Glutamatergic neuron (in vitro differentiated cells): ENCODE results near the gene OGFOD2. TPM values are rescaled to one million over a fixed set of nuclear protein-coding genes. Genes with fewer than 3 reads are reported as not detected.

Source experiments
- DNase-seq: peaks from one replicate; pipeline ENCODE4 v3.0.0; 2022
- H3K27ac Mint-ChIP-seq: one replicate; pipeline ENCODE4 v1.8.0; 2020; ENCODE audit warnings: mild to moderate bottlenecking, mixed read lengths, inconsistent platforms; ENCODE audit not compliant: unreplicated experiment
- H3K27me3 Mint-ChIP-seq: one replicate; pipeline ENCODE4 v1.8.0; 2020; ENCODE audit warnings: mild to moderate bottlenecking, moderate library complexity, mixed read lengths, inconsistent platforms; ENCODE audit not compliant: unreplicated experiment
- H3K36me3 Mint-ChIP-seq: one replicate; pipeline ENCODE4 v1.8.0; 2020; ENCODE audit warnings: mild to moderate bottlenecking, mixed read lengths, inconsistent platforms; ENCODE audit not compliant: unreplicated experiment
- H3K4me1 Mint-ChIP-seq: one replicate; pipeline ENCODE4 v1.8.0; 2020; ENCODE audit warnings: mild to moderate bottlenecking, low read depth, mixed read lengths, inconsistent platforms; ENCODE audit not compliant: unreplicated experiment
- H3K4me3 Mint-ChIP-seq: one replicate; pipeline ENCODE4 v1.8.0; 2020; ENCODE audit warnings: mild to moderate bottlenecking, mixed read lengths, inconsistent platforms; ENCODE audit not compliant: unreplicated experiment
- H3K9me3 Mint-ChIP-seq: one replicate; pipeline ENCODE4 v1.8.0; 2020; ENCODE audit warnings: mild to moderate bottlenecking, moderate library complexity, mixed read lengths, inconsistent platforms; ENCODE audit not compliant: unreplicated experiment
- total RNA-seq: library from RNA; stranded (reverse); fragmentation: NEBNext Ultra II Directional; extraction: Animal tissue kit (Norgen Biotek cat#: 25700); gene quantifications from one replicate; pipeline ENCODE4 v1.2.1, GENCODE V29; 2021; ENCODE audit not compliant: unreplicated experiment
- TF ChIP-seq, protein P1 (sequence below): fragments of 200-600 bp; sonication (generic); IDR thresholded peaks from one replicate; pipeline ENCODE4 v1.5.0; 2021; ENCODE audit not compliant: partially characterized antibody, unreplicated experiment

Gene OGFOD2
- total RNA-seq, 1 donor from 2014 or later = 15.3 TPM

DNA sequence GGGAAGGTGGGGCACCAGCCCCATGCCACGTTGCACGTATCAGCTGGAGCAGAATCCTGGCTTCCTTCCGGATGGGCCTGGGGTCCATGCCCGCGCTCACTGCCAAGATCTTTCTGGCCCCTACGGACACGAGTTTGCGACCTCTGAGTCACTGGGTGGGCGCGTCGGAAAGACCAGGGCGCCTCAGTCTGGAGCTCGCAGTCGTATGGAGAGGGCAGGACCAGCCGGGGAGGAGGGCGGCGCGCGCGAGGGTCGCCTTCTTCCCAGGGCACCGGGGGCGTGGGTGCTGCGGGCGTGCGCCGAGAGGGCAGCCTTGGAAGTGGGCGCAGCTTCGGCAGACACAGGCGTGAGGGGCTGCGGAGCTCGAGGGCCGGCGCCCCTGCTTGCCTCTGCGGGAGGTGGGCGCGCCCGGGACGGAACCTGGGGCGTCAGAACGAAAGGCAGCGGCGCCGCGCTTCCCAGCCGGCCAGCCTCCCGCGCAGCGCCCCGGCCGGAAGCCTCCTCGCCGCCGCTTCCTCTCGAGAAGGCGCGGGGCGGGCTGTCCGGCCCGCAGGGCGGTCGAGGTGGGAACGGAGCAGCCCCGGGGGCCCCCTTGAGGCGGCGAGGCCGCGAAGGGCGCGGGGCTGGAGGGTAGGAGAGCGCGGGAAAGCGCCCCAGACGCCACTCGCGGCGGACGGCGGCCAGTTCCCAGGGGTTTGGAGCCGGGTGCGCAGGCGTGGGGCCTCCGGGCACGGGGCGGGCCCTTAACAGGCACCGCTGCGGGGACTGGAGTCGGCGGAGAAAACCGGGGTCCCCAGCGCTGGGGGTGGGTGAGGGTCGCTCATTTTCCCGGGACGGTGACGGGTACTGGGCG is 5.4 kb downstream of the OGFOD2 start, which contains the start of gene ARL6IP4:
TSS of gene ARL6IP4 (plus strand) at position 499 of the 853 bp plus-strand sequence. CDS start 459 bp downstream, outside the sequence.
- peaks cover 7% of the 10 kb centered on the region for H3K4me1 Mint-ChIP-seq
- peak; percentile 74 for DNase-seq
- H3K27me3 Mint-ChIP-seq = peaks cover 4% of the 10 kb centered on the region
- peak within 1 kb of the TSS; percentile 69 for H3K27ac Mint-ChIP-seq
- no peaks in the 10 kb centered on the region for H3K36me3 Mint-ChIP-seq
- TF ChIP-seq, protein P1, sequence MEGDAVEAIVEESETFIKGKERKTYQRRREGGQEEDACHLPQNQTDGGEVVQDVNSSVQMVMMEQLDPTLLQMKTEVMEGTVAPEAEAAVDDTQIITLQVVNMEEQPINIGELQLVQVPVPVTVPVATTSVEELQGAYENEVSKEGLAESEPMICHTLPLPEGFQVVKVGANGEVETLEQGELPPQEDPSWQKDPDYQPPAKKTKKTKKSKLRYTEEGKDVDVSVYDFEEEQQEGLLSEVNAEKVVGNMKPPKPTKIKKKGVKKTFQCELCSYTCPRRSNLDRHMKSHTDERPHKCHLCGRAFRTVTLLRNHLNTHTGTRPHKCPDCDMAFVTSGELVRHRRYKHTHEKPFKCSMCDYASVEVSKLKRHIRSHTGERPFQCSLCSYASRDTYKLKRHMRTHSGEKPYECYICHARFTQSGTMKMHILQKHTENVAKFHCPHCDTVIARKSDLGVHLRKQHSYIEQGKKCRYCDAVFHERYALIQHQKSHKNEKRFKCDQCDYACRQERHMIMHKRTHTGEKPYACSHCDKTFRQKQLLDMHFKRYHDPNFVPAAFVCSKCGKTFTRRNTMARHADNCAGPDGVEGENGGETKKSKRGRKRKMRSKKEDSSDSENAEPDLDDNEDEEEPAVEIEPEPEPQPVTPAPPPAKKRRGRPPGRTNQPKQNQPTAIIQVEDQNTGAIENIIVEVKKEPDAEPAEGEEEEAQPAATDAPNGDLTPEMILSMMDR = no peak
- H3K9me3 Mint-ChIP-seq = peaks cover 6% of the 10 kb centered on the region
- peak within 1 kb of the TSS; percentile 90 for H3K4me3 Mint-ChIP-seq

DNA sequence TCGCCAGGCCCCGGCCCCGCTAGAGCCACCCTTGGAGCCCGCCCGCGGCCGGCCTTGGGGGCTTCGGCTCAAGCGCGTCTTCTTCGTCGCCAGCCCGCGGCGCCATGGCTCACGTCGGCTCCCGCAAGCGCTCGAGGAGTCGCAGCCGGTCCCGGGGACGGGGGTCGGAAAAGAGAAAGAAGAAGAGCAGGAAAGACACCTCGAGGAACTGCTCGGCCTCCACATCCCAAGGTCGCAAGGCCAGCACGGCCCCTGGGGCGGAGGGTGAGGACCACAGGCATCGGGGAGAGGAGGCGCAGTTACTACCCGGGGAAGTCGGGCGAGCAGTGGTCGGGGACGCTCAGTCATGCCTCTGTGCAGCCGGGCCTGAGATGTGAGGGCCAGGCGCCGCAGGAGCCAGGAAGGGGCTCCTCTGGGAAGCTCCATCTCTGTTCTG is 6.0 kb downstream of the OGFOD2 start:
- Mint-ChIP-seq H3K9me3 (peaks cover 6% of the 10 kb centered on the region), H3K27ac (peak overlapping the region; percentile 28), H3K4me3 (peak overlapping the region; percentile 87), H3K4me1 (peaks cover 7% of the 10 kb centered on the region), H3K27me3 (peaks cover 4% of the 10 kb centered on the region), H3K36me3 (no peaks in the 10 kb centered on the region)
- DNase-seq = peak; percentile 57
- TF ChIP-seq, protein P1 = no peak

DNA sequence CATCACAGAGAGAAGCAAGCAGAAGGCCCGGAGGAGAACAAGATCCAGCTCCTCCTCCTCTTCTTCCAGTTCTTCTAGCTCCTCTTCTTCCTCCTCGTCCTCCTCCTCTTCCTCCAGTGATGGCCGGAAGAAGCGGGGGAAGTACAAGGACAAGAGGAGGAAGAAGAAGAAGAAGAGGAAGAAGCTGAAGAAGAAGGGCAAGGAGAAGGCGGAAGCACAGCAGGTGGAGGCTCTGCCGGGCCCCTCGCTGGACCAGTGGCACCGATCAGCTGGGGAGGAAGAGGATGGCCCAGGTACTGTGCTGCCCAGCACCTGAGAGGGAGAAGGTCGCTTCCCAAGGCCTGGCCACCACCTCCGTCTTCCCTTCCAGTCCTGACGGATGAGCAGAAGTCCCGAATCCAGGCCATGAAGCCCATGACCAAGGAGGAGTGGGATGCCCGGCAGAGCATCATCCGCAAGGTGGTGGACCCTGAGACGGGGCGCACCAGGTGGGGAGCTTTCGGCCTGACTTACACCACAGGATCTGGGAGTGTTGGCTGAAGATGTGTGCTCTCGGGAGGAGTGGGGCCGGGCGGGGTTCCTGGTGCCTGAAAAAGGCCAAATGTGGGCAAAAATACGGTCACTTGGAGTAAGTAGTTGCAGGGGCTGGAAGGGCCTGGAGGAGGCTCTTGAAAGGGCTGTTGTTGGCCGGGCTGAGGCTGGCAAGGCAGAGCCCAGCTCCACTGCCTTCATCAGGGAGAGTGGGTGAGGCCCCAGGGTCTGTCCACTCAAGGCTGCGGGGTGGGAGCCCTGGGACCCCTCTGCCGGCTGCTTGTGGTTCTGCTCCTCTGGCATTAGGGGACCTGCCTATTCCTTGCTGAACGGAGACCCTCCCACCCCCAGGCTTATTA is 6.8 kb downstream of the OGFOD2 start:
- DNase-seq = no peak
- peaks cover 6% of the 10 kb centered on the region for H3K9me3 Mint-ChIP-seq
- peaks cover 7% of the 10 kb centered on the region for H3K4me1 Mint-ChIP-seq
- H3K4me3 Mint-ChIP-seq = peak overlapping the region; percentile 87
- H3K27me3 Mint-ChIP-seq = peaks cover 4% of the 10 kb centered on the region
- TF ChIP-seq, protein P1 = no peak
- peak overlapping the region; percentile 8 for H3K27ac Mint-ChIP-seq
- no peaks in the 10 kb centered on the region for H3K36me3 Mint-ChIP-seq

DNA sequence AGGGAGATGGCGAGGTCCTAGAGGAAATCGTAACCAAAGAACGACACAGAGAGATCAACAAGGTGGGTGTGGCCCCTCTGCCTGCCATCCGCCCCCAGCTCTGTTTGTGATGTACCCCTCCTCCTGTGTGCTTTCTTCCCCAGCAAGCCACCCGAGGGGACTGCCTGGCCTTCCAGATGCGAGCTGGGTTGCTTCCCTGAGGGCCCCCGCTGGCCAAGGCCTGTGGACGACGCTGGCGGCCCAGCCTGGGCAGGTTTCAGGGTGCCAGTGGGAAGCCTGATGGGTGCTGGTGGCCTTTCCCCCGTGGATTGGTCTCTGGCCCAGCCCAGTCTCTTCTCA is 7.4 kb downstream of the OGFOD2 start:
- peaks cover 7% of the 10 kb centered on the region for H3K4me1 Mint-ChIP-seq
- H3K9me3 Mint-ChIP-seq = peaks cover 6% of the 10 kb centered on the region
- TF ChIP-seq, protein P1 = no peak
- H3K27me3 Mint-ChIP-seq = peaks cover 4% of the 10 kb centered on the region
- H3K4me3 Mint-ChIP-seq = peak overlapping the region; percentile 87
- no peak overlapping the region for H3K27ac Mint-ChIP-seq
- H3K36me3 Mint-ChIP-seq = no peaks in the 10 kb centered on the region
- no peak for DNase-seq
